H9 (cell line): ENCODE results near the gene GCNT2. TPM values are rescaled to one million over a fixed set of nuclear protein-coding genes. Genes with fewer than 3 reads are reported as not detected.

ENCODE experiments used
- DNase-seq: peaks from one replicate; pipeline ENCODE4 v3.0.0-alpha.2; 2017
- H2AFZ ChIP-seq: one replicate; pipeline ENCODE4 v1.6.1; 2013; ENCODE audit warnings: mild to moderate bottlenecking, low read length, control low read depth, moderate library complexity
- H2AK5ac ChIP-seq: 2 replicates; pipeline ENCODE4 v1.6.1; 2013; ENCODE audit warnings: low read length, control low read depth, mixed read lengths; ENCODE audit not compliant: insufficient read length
- H2BK120ac ChIP-seq: one replicate; pipeline ENCODE4 v1.6.1; 2013; ENCODE audit warnings: low read depth, mild to moderate bottlenecking, low read length, control low read depth, inconsistent platforms; ENCODE audit not compliant: poor library complexity, severe bottlenecking
- H2BK12ac ChIP-seq: 2 replicates; pipeline ENCODE4 v1.6.1; 2013; ENCODE audit warnings: low read length, control low read depth, mixed read lengths, low read depth; ENCODE audit not compliant: insufficient read length
- H2BK15ac ChIP-seq: 2 replicates; pipeline ENCODE4 v1.6.1; 2013; ENCODE audit warnings: low read depth, low read length, control low read depth
- H2BK20ac ChIP-seq: one replicate; pipeline ENCODE4 v1.6.1; 2013; ENCODE audit warnings: low read depth, mild to moderate bottlenecking, low read length, control low read depth, inconsistent platforms; ENCODE audit not compliant: poor library complexity, severe bottlenecking
- H2BK5ac ChIP-seq: 2 replicates; pipeline ENCODE4 v1.6.1; 2013; ENCODE audit warnings: low read length, control low read depth, mixed read lengths; ENCODE audit not compliant: insufficient read length
- H3K14ac ChIP-seq: 2 replicates; pipeline ENCODE4 v1.6.1; 2013; ENCODE audit warnings: low read length, control low read depth; ENCODE audit not compliant: insufficient read depth
- H3K18ac ChIP-seq: 2 replicates; pipeline ENCODE4 v1.6.1; 2013; ENCODE audit warnings: low read depth, mild to moderate bottlenecking, mixed read lengths, low read length, control low read depth; ENCODE audit not compliant: insufficient read length
- H3K23ac ChIP-seq: 2 replicates; pipeline ENCODE4 v1.6.1; 2013; ENCODE audit warnings: low read length, control low read depth, mixed read lengths, low read depth; ENCODE audit not compliant: insufficient read length
- H3K23me2 ChIP-seq: 2 replicates; pipeline ENCODE4 v1.6.1; 2013; ENCODE audit warnings: low read depth, mild to moderate bottlenecking, mixed read lengths, low read length, control low read depth; ENCODE audit not compliant: insufficient read length, poor library complexity, severe bottlenecking
- H3K27ac ChIP-seq: 2 replicates; pipeline ENCODE4 v1.5.1; 2013; ENCODE audit warnings: low read length, control low read depth, mixed read lengths, low read depth; ENCODE audit not compliant: insufficient read length
- H3K27me3 ChIP-seq: 2 replicates; pipeline ENCODE4 v1.6.1; 2013; ENCODE audit warnings: low read length, control low read depth, inconsistent platforms; ENCODE audit not compliant: insufficient read depth
- H3K4ac ChIP-seq: 2 replicates; pipeline ENCODE4 v1.6.1; 2013; ENCODE audit warnings: low read depth, mild to moderate bottlenecking, control low read depth, inconsistent platforms, low read length, moderate library complexity
- H3K4me1 ChIP-seq: 2 replicates; pipeline ENCODE4 v1.6.1; 2013; ENCODE audit warnings: low read length, control low read depth, inconsistent platforms; ENCODE audit not compliant: insufficient read depth
- H3K4me2 ChIP-seq: 2 replicates; pipeline ENCODE4 v1.6.1; 2013; ENCODE audit warnings: low read length, control low read depth, mixed read lengths; ENCODE audit not compliant: insufficient read length, insufficient read depth
- H3K56ac ChIP-seq: 2 replicates; pipeline ENCODE4 v1.6.1; 2013; ENCODE audit warnings: low read depth, mild to moderate bottlenecking, mixed read lengths, low read length, control low read depth; ENCODE audit not compliant: insufficient read length
- H3K79me1 ChIP-seq: 2 replicates; pipeline ENCODE4 v1.6.1; 2013; ENCODE audit warnings: low read depth, mild to moderate bottlenecking, moderate library complexity, low read length, control low read depth, inconsistent platforms; ENCODE audit not compliant: insufficient read depth, poor library complexity, severe bottlenecking
- H3K79me2 ChIP-seq: 2 replicates; pipeline ENCODE4 v1.6.1; 2013; ENCODE audit warnings: low read length, control low read depth, inconsistent platforms; ENCODE audit not compliant: insufficient read depth
- H3K9ac ChIP-seq: 2 replicates; pipeline ENCODE4 v1.6.1; 2013; ENCODE audit warnings: low read length, control low read depth, mixed read lengths; ENCODE audit not compliant: insufficient read length; ENCODE audit errors: extremely low read depth
- H3K9me3 ChIP-seq: one replicate; pipeline ENCODE4 v1.6.1; 2013; ENCODE audit warnings: low read depth, low read length, inconsistent platforms; ENCODE audit not compliant: control insufficient read depth
- H3T11ph ChIP-seq: one replicate; pipeline ENCODE4 v1.6.1; 2013; ENCODE audit warnings: mild to moderate bottlenecking, low read length, control low read depth, inconsistent platforms
- H4K20me1 ChIP-seq: one replicate; pipeline ENCODE4 v1.6.1; 2013; ENCODE audit not compliant: control insufficient read depth, insufficient read length, insufficient read depth
- H4K5ac ChIP-seq: 2 replicates; pipeline ENCODE4 v1.6.1; 2013; ENCODE audit warnings: low read depth, mild to moderate bottlenecking, mixed read lengths, low read length, control low read depth; ENCODE audit not compliant: insufficient read length
- H4K8ac ChIP-seq: replicated peaks from 2 replicates; pipeline ENCODE4 v1.6.1; 2013; ENCODE audit warnings: low read length, control low read depth, mixed read lengths, low read depth; ENCODE audit not compliant: insufficient read length
- H4K91ac ChIP-seq: 2 replicates; pipeline ENCODE4 v1.6.1; 2013; ENCODE audit warnings: low read depth, mild to moderate bottlenecking, moderate library complexity, mixed read lengths, low read length, control low read depth; ENCODE audit not compliant: insufficient read length
- H3K27ac Mint-ChIP-seq, 3 experiments: 2 replicates in 2 of 3; 3 replicates in 1 of 3; pipeline ENCODE4 v1.8.0; 2020 to 2021; ENCODE audit warnings: mixed read lengths in 3 of 3, mild to moderate bottlenecking in 1 of 3, moderate library complexity in 1 of 3
- H3K27me3 Mint-ChIP-seq: 2 replicates; pipeline ENCODE4 v1.8.0; 2021; ENCODE audit warnings: low read depth, mild to moderate bottlenecking, moderate library complexity, mixed read lengths
- H3K36me3 Mint-ChIP-seq, 3 experiments: 2 replicates in 2 of 3; 3 replicates in 1 of 3; pipeline ENCODE4 v1.8.0; 2020 to 2021; ENCODE audit warnings: low read depth in 3 of 3, mixed read lengths in 3 of 3; ENCODE audit not compliant: insufficient read depth in 1 of 3
- H3K4me1 Mint-ChIP-seq, 2 experiments: 2 replicates each; pipeline ENCODE4 v1.8.0; 2020; ENCODE audit warnings: mixed read lengths in 2 of 2
- H3K4me3 Mint-ChIP-seq, 2 experiments: 2 replicates in 1 of 2; 3 replicates in 1 of 2; pipeline ENCODE4 v1.8.0; 2020 to 2021; ENCODE audit warnings: mild to moderate bottlenecking in 2 of 2, mixed read lengths in 2 of 2, moderate library complexity in 1 of 2
- H3K9me3 Mint-ChIP-seq, 2 experiments: 2 replicates in 1 of 2; 3 replicates in 1 of 2; pipeline ENCODE4 v1.8.0; 2020; ENCODE audit warnings: mild to moderate bottlenecking in 2 of 2, mixed read lengths in 2 of 2, moderate library complexity in 1 of 2
- WGBS: extraction: QIAGEN DNeasy Blood & Tissue Kit; methylation state at CpG from one replicate; pipeline ENCODE4 v1.1.7; 2013; ENCODE audit warnings: missing lambda C conversion rate, low lambda C conversion rate, mixed read lengths; ENCODE audit not compliant: insufficient read length; ENCODE audit errors: extremely low coverage; 5-methylcytosine and 5-hydroxymethylcytosine counted together
- total RNA-seq: library from RNA; stranded (reverse); gene quantifications from 2 replicates; pipeline ENCODE4 v1.2.1, GENCODE V29; 2021
- TF ChIP-seq, protein P1 (sequence below): fragments of 200-600 bp; sonication (generic); conservative IDR thresholded peaks from 3 replicates; pipeline ENCODE4 v1.8.0; 2021; ENCODE audit warnings: antibody characterized with exemption, mild to moderate bottlenecking

Gene GCNT2
- total RNA-seq, 1 experiment from 2014 or later: 41.7 TPM

DNA sequence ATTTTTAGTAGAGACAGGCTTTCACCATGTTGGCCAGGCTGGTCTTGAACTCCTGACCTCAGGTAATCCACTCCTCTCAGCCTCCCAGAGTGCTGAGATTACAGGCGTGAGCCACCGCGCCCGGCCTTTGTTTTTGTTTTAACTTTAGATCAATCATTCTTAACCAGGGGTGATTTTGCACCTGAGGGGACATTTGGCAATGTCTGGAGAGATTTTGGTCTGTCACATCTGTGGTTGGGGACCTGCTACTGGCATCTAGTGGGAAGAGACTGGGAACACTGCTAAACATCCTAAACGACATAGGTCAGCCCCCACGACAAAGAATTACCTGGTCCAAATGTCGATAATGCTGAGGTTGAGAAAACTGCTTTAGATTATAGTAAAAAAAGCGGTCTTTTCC lies 91.0 kb downstream of the GCNT2 start:
- no peak overlapping the region for H4K5ac ChIP-seq
- H3K23ac ChIP-seq: no peak overlapping the region
- H2BK120ac ChIP-seq: no peak overlapping the region
- WGBS: no CpG with 5 or more reads among the region's 8 CpGs
- peaks cover 3% of the 10 kb centered on the region; the same call in 1 of the 2 replicates for H3K4me1 ChIP-seq
- no peak for DNase-seq
- no peak overlapping the region for H2AK5ac ChIP-seq
- no peak overlapping the region for H3T11ph ChIP-seq
- H3K23me2 ChIP-seq: no peaks in the 10 kb centered on the region
- no peak overlapping the region for H3K4me2 ChIP-seq
- H2BK20ac ChIP-seq: no peak overlapping the region
- no peak overlapping the region for H2AFZ ChIP-seq
- no peaks in the 10 kb centered on the region for H3K9me3 ChIP-seq
- Mint-ChIP-seq H3K9me3 (peaks cover 7 to 8% of the 10 kb centered on the region in 2 experiments; a peak in 4 of 5 replicates), H3K27me3 (no peaks in the 10 kb centered on the region), H3K27ac (peak overlapping the region in 1 of 3 experiments; percentile 34; a peak in 1 of 7 replicates), H3K4me1 (peaks cover 33 to 49% of the 10 kb centered on the region in 2 experiments), H3K4me3 (no peak overlapping the region), H3K36me3 (peaks cover 39 to 47% (median 40%) of the 10 kb centered on the region in 3 experiments)
- peaks cover 25% of the 10 kb centered on the region; the same call in 1 of the 2 replicates for H3K79me2 ChIP-seq
- H3K27ac ChIP-seq: no peak overlapping the region
- no peak overlapping the region for H3K4ac ChIP-seq
- H3K79me1 ChIP-seq: peaks cover 6% of the 10 kb centered on the region
- H3K18ac ChIP-seq: no peak overlapping the region
- no peak overlapping the region for H2BK12ac ChIP-seq
- H4K91ac ChIP-seq: no peak overlapping the region
- H4K20me1 ChIP-seq: no peaks in the 10 kb centered on the region
- H4K8ac ChIP-seq: no peak overlapping the region
- no peak overlapping the region for H3K14ac ChIP-seq
- no peaks in the 10 kb centered on the region for H3K27me3 ChIP-seq
- no peak overlapping the region for H3K9ac ChIP-seq
- H2BK5ac ChIP-seq: no peak overlapping the region
- TF ChIP-seq, protein P1, sequence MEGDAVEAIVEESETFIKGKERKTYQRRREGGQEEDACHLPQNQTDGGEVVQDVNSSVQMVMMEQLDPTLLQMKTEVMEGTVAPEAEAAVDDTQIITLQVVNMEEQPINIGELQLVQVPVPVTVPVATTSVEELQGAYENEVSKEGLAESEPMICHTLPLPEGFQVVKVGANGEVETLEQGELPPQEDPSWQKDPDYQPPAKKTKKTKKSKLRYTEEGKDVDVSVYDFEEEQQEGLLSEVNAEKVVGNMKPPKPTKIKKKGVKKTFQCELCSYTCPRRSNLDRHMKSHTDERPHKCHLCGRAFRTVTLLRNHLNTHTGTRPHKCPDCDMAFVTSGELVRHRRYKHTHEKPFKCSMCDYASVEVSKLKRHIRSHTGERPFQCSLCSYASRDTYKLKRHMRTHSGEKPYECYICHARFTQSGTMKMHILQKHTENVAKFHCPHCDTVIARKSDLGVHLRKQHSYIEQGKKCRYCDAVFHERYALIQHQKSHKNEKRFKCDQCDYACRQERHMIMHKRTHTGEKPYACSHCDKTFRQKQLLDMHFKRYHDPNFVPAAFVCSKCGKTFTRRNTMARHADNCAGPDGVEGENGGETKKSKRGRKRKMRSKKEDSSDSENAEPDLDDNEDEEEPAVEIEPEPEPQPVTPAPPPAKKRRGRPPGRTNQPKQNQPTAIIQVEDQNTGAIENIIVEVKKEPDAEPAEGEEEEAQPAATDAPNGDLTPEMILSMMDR: 0 out of 3 replicates have a peak, but pooled peaks have one; percentile 20
- H3K56ac ChIP-seq: no peak overlapping the region
- no peak overlapping the region for H2BK15ac ChIP-seq
